Measurements from ENCODE around the gene CACNA1A. TPM values are rescaled to one million over a fixed set of nuclear protein-coding genes. Genes with fewer than 3 reads are reported as not detected.
A peak's percentile ranks its signal among the peaks of the same experiment; 100 is the strongest.

The CACNA1A gene
- total and polyA plus RNA-seq, 2 experiments from 2014 or later: 3.0 to 8.5 TPM

GRCh38 chr19:13398780-13399726, 107.2 kb downstream of the CACNA1A start:
- peak; percentile 95 for DNase-seq
- H2AFZ ChIP-seq: peak overlapping the region; percentile 69
- TF ChIP-seq EZH2 (IDR thresholded peaks at IDR 0.05; ENCODE audit: insufficient read depth, poor library complexity, severe bottlenecking): no peak
- TF ChIP-seq EZH2phosphoT487 (IDR thresholded peaks at IDR 0.05; ENCODE audit: insufficient read depth, low read depth): no peak
- in situ Hi-C loops (cut with MboI): no loop called here
- H3K79me2 ChIP-seq (ENCODE audit: insufficient read depth): no peaks in the 10 kb centered on the region
- H3K4me1 ChIP-seq (ENCODE audit: insufficient read depth): peaks cover 23% of the 10 kb centered on the region
- H3K36me3 ChIP-seq (ENCODE audit: low read depth): no peaks in the 10 kb centered on the region
- H4K20me1 ChIP-seq (ENCODE audit: insufficient read depth): no peaks in the 10 kb centered on the region
- H3K9ac ChIP-seq: peak overlapping the region; percentile 76
- H3K27me3 ChIP-seq (replicated peaks; ENCODE audit: insufficient read depth): no peaks in the 10 kb centered on the region
- H3K9me3 ChIP-seq (ENCODE audit: low read depth): no peaks in the 10 kb centered on the region
- peaks cover 40% of the 10 kb centered on the region for H3F3A ChIP-seq (ENCODE audit: insufficient read depth)
- 14% methylated on average over 10 of the region's 10 CpGs for WGBS, 2 experiments (ENCODE audit: low coverage in 1 of 2, low lambda C conversion rate in 2 of 2, missing lambda C conversion rate in 2 of 2)
- no peaks in the 10 kb centered on the region for H3K9me2 ChIP-seq (ENCODE audit: insufficient read depth)
- peak overlapping the region; percentile 88 for H3K4me2 ChIP-seq (ENCODE audit: unreplicated experiment)
- H3K4me3 ChIP-seq: peak overlapping the region; percentile 52
- H3K27ac ChIP-seq: peak overlapping the region; percentile 98

DNA sequence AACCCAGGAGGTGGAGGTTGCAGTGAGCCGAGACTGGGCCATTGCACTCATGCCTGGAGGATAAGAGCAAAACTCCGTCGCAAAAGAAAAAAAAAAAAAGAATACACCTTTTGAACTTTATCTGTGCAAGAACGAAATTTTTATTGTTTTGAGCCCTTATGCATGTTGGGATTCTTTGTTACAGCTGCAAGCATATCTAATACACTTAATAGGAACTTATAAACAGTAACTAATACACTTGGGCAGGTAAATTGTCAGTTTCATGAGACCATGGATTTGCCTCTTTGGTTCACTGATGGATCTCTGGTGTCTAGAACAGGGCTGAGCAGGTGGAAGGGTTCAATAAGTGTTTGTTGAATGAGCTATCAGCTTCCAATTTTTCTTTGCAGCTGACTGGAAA, 108.1 kb downstream of the CACNA1A start:
- TF ChIP-seq EZH2 (IDR thresholded peaks at IDR 0.05; ENCODE audit: insufficient read depth, poor library complexity, severe bottlenecking) (no peak), EZH2phosphoT487 (IDR thresholded peaks at IDR 0.05; ENCODE audit: insufficient read depth, low read depth) (no peak)
- Histone ChIP-seq H2AFZ (no peak overlapping the region), H3K4me2 (ENCODE audit: unreplicated experiment) (peak overlapping the region; percentile 88), H3K9me3 (ENCODE audit: low read depth) (no peaks in the 10 kb centered on the region), H4K20me1 (ENCODE audit: insufficient read depth) (no peaks in the 10 kb centered on the region), H3K9me2 (ENCODE audit: insufficient read depth) (no peaks in the 10 kb centered on the region), H3K36me3 (ENCODE audit: low read depth) (no peaks in the 10 kb centered on the region), H3F3A (ENCODE audit: insufficient read depth) (peaks cover 40% of the 10 kb centered on the region), H3K27ac (peak overlapping the region; percentile 98), H3K4me3 (peak overlapping the region; percentile 52), H3K4me1 (ENCODE audit: insufficient read depth) (peaks cover 23% of the 10 kb centered on the region), H3K27me3 (replicated peaks; ENCODE audit: insufficient read depth) (no peaks in the 10 kb centered on the region), H3K9ac (peak overlapping the region; percentile 76), H3K79me2 (ENCODE audit: insufficient read depth) (no peaks in the 10 kb centered on the region)
- WGBS, 2 experiments (ENCODE audit: low coverage in 1 of 2, low lambda C conversion rate in 2 of 2, missing lambda C conversion rate in 2 of 2): 66 to 69% methylated on average over 4 of the region's 4 CpGs
- DNase-seq: no peak
- in situ Hi-C loops (cut with MboI): no loop called here

DNA sequence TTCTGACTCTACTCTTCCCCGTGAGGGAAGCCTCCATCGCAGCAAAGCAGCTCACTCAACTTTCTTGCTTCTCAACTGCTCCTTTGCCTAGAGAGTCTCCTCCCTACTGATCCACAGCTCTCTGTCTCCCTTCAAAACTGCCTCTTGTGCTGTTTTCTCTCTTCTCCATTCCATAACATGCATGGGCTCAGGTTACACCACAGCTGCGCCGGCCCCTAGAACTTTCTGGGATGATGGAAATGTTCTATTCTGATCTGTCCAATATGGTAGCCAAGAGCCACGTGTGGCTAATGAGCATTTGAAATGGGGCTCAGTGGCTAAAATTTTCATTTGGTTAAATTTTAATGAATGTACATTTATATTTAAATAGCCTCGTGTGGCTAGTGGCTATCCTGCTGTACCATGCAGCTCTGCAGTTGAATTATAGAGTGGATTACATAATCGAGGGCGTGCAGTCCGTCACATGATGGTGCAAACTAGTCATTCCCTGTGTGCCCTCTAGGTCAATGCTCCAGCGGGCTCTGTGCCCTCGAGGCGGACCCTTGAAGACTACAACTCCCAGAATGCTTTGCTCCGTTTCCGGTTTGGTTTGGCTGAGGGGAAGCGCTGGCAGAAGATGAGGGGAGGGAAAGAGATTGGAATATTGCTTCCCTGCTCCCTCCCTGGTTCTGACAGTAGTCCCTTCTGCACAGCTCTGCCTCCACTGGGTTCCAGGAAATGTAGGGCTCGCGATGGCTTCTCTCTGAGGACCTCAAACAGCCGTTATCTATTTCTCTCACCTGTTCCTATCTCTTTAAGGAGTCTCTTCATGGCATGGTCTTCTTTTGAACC, 109.8 kb downstream of the CACNA1A start:
- WGBS, 2 experiments (ENCODE audit: low coverage in 1 of 2, low lambda C conversion rate in 2 of 2, missing lambda C conversion rate in 2 of 2): 30 to 31% methylated on average over 18 of the region's 18 CpGs

GRCh38 chr19:13382633-13382938, 123.7 kb downstream of the CACNA1A start:
- Histone ChIP-seq H3K27me3 (replicated peaks; ENCODE audit: insufficient read depth) (no peaks in the 10 kb centered on the region), H3K79me2 (ENCODE audit: insufficient read depth) (no peaks in the 10 kb centered on the region), H2AFZ (no peak overlapping the region), H3K4me3 (no peak overlapping the region), H3K4me2 (ENCODE audit: unreplicated experiment) (no peak overlapping the region), H4K20me1 (ENCODE audit: insufficient read depth) (no peaks in the 10 kb centered on the region), H3F3A (ENCODE audit: insufficient read depth) (no peaks in the 10 kb centered on the region), H3K27ac (no peak overlapping the region), H3K36me3 (ENCODE audit: low read depth) (no peaks in the 10 kb centered on the region), H3K9ac (no peak overlapping the region), H3K9me2 (ENCODE audit: insufficient read depth) (no peaks in the 10 kb centered on the region), H3K9me3 (ENCODE audit: low read depth) (no peaks in the 10 kb centered on the region), H3K4me1 (ENCODE audit: insufficient read depth) (no peaks in the 10 kb centered on the region)
- DNase-seq: no peak
- TF ChIP-seq EZH2 (IDR thresholded peaks at IDR 0.05; ENCODE audit: insufficient read depth, poor library complexity, severe bottlenecking): no peak
- no peak for TF ChIP-seq EZH2phosphoT487 (IDR thresholded peaks at IDR 0.05; ENCODE audit: insufficient read depth, low read depth)
- WGBS, 2 experiments (ENCODE audit: low coverage in 1 of 2, low lambda C conversion rate in 2 of 2, missing lambda C conversion rate in 2 of 2): 58 to 65% methylated on average over 4 of the region's 4 CpGs
- in situ Hi-C loops (cut with MboI): no loop called here

More for the DNA sequence above, 109.8 kb downstream of the CACNA1A start:
- no peak for TF ChIP-seq EZH2 (IDR thresholded peaks at IDR 0.05; ENCODE audit: insufficient read depth, poor library complexity, severe bottlenecking)
- no peak for TF ChIP-seq EZH2phosphoT487 (IDR thresholded peaks at IDR 0.05; ENCODE audit: insufficient read depth, low read depth)
- Histone ChIP-seq H3K36me3 (ENCODE audit: low read depth) (no peaks in the 10 kb centered on the region), H3K9me3 (ENCODE audit: low read depth) (no peaks in the 10 kb centered on the region), H3K9me2 (ENCODE audit: insufficient read depth) (no peaks in the 10 kb centered on the region), H3F3A (ENCODE audit: insufficient read depth) (peaks cover 40% of the 10 kb centered on the region), H3K4me3 (no peak overlapping the region), H3K9ac (no peak overlapping the region), H3K27ac (no peak overlapping the region), H2AFZ (peak overlapping the region; percentile 36; the same call in 1 of the 2 replicates), H3K79me2 (ENCODE audit: insufficient read depth) (no peaks in the 10 kb centered on the region), H3K4me1 (ENCODE audit: insufficient read depth) (peaks cover 23% of the 10 kb centered on the region), H3K4me2 (ENCODE audit: unreplicated experiment) (no peak overlapping the region), H3K27me3 (replicated peaks; ENCODE audit: insufficient read depth) (no peaks in the 10 kb centered on the region), H4K20me1 (ENCODE audit: insufficient read depth) (no peaks in the 10 kb centered on the region)
- in situ Hi-C loops (cut with MboI): no loop called here
- DNase-seq: peak; percentile 82

Measured in GM23248 (cell line).